Gastrocnemius medialis (tissue), 4 donors: Measurements from ENCODE around the gene PODN. TPM values are rescaled to one million over a fixed set of nuclear protein-coding genes. Genes with fewer than 3 reads are reported as not detected.
A peak's percentile ranks its signal among the peaks of the same experiment; 100 is the strongest.

Experiments used
- ATAC-seq, 2 donors: fragments of 150-250 bp; one replicate each; pipeline ENCODE4 v1.9.1; 2016
- DNase-seq, 2 donors: peaks; one replicate each; pipeline ENCODE4 v3.0.0-alpha.2; 2019
- H3K27ac ChIP-seq, 4 donors: fragments of 200-600 bp; sonication (generic); 1 replicate in 1 of 4; 2 replicates in 3 of 4; pipeline ENCODE4 v1.5.1; 2016 to 2018; ENCODE audit warnings: mild to moderate bottlenecking in 2 of 4, moderate library complexity in 1 of 4
- H3K27me3 ChIP-seq, 3 donors: fragments of 200-600 bp; sonication (generic) in 2 of 3; 1 replicate in 1 of 3; 2 replicates in 2 of 3; pipeline versions ENCODE4 v1.5.1 to v1.6.0; 2016 to 2019; ENCODE audit warnings: mild to moderate bottlenecking in 1 of 3, moderate library complexity in 1 of 3
- H3K36me3 ChIP-seq, 2 donors: fragments of 200-600 bp; sonication (generic) in 1 of 2; one replicate each; pipeline ENCODE4 v1.5.1; 2017 to 2018
- H3K4me1 ChIP-seq, 2 donors: fragments of 200-600 bp; sonication (generic) in 1 of 2; one replicate each; pipeline ENCODE4 v1.5.1; 2016 to 2017; ENCODE audit warnings: mild to moderate bottlenecking in 2 of 2
- H3K4me3 ChIP-seq, 4 donors: fragments of 200-600 bp; sonication (generic) in 3 of 4; 1 replicate in 1 of 4; 2 replicates in 3 of 4; pipeline ENCODE4 v1.5.1; 2016 to 2019; ENCODE audit warnings: mild to moderate bottlenecking in 2 of 4
- H3K9me3 ChIP-seq, 3 donors: fragments of 200-600 bp; sonication (generic) in 2 of 3; 1 replicate in 1 of 3; 2 replicates in 2 of 3; pipeline ENCODE4 v1.5.1; 2016 to 2019
- CTCF ChIP-seq, 5 experiments: fragments of 450-650 bp in 3 of 5; fragments of 200-600 bp in 2 of 5; sonication (generic) in 2 of 5; IDR thresholded peaks in 4 of 5; conservative IDR thresholded peaks in 1 of 5; 1 replicate in 4 of 5; 2 replicates in 1 of 5; pipeline ENCODE4 v1.5.1; 2016 to 2019; ENCODE audit warnings: antibody characterized with exemption in 5 of 5, mild to moderate bottlenecking in 3 of 5, moderate library complexity in 3 of 5
- POLR2A ChIP-seq, 2 donors: fragments of 450-650 bp; IDR thresholded peaks; one replicate each; pipeline ENCODE4 v1.6.1; 2017; ENCODE audit warnings: antibody characterized with exemption in 2 of 2, mild to moderate bottlenecking in 2 of 2, moderate library complexity in 2 of 2
- in situ Hi-C, 4 donors: fragments of 200-750 bp; cut with MboI; loops; one replicate each; pipeline versions ENCODE4 v1.15.0 to v1.8.0; 2017; ENCODE audit warnings: low sequenced_read_pairs in 4 of 4
- intact Hi-C: fragments of 100-400 bp; cut with DNase I; formaldehyde crosslinking; loops from one replicate; pipeline ENCODE4 v1.15.1; 2023; ENCODE audit warnings: low total_unique reads
- total RNA-seq, 4 donors: library from RNA; depleted of rRNA; stranded (reverse); fragments of >200 nt; gene quantifications; one replicate each; pipeline versions ENCODE4 v1.1.0 to v1.2.3, GENCODE V29; 2016

PODN gene
- total RNA-seq, 4 donors from 2014 or later = 10.2 to 15.9 (median 13.0) TPM

- in situ Hi-C loops (no loop called here), intact Hi-C loops (no loop called here)
- H3K27me3 ChIP-seq = no peaks in the 10 kb centered on the region
- no peak overlapping the region for H3K4me3 ChIP-seq
- H3K4me1 ChIP-seq = no peaks in the 10 kb centered on the region
- ATAC-seq (no peak), DNase-seq (no peak)
- H3K9me3 ChIP-seq = no peaks in the 10 kb centered on the region
- no peak for TF ChIP-seq POLR2A (IDR thresholded peaks at IDR 0.05)
- no peak for TF ChIP-seq CTCF (IDR thresholded peaks at IDR 0.05 in 4 of 5, conservative IDR thresholded peaks at IDR 0.05 in 1 of 5)
- H3K36me3 ChIP-seq = no peaks in the 10 kb centered on the region
- H3K27ac ChIP-seq = no peak overlapping the region
Observed at GRCh38 chr1:53085405-53085804, 23.4 kb downstream of the PODN start.

- TF ChIP-seq POLR2A (IDR thresholded peaks at IDR 0.05) (no peak), CTCF (IDR thresholded peaks at IDR 0.05 in 4 of 5, conservative IDR thresholded peaks at IDR 0.05 in 1 of 5) (no peak)
- no peak for DNase-seq
- Histone ChIP-seq H3K27me3 (no peaks in the 10 kb centered on the region), H3K4me1 (no peaks in the 10 kb centered on the region), H3K27ac (no peak overlapping the region), H3K4me3 (no peak overlapping the region), H3K9me3 (no peaks in the 10 kb centered on the region), H3K36me3 (no peaks in the 10 kb centered on the region)
- intact Hi-C loops = no loop called here
- ATAC-seq = no peak
- in situ Hi-C loops = no loop called here
Observed at GRCh38 chr1:53086491-53087070, 24.6 kb downstream of the PODN start.

- Histone ChIP-seq H3K27me3 (no peaks in the 10 kb centered on the region), H3K36me3 (no peaks in the 10 kb centered on the region), H3K4me1 (no peaks in the 10 kb centered on the region), H3K27ac (no peak overlapping the region), H3K4me3 (no peak overlapping the region), H3K9me3 (no peaks in the 10 kb centered on the region)
- ATAC-seq = no peak
- in situ Hi-C loops (no loop called here), intact Hi-C loops (no loop called here)
- DNase-seq = peak in 1 of 2 donors; percentile 38
- no peak for TF ChIP-seq POLR2A (IDR thresholded peaks at IDR 0.05)
- no peak for TF ChIP-seq CTCF (IDR thresholded peaks at IDR 0.05 in 4 of 5, conservative IDR thresholded peaks at IDR 0.05 in 1 of 5)
Observed at GRCh38 chr1:53087332-53088285, 25.6 kb downstream of the PODN start.

GRCh38 chr1:53088616-53089300, 26.7 kb downstream of the PODN start:
- no peak for TF ChIP-seq POLR2A (IDR thresholded peaks at IDR 0.05)
- TF ChIP-seq CTCF (IDR thresholded peaks at IDR 0.05 in 4 of 5, conservative IDR thresholded peaks at IDR 0.05 in 1 of 5) = no peak
- no peak for DNase-seq
- Histone ChIP-seq H3K4me3 (no peak overlapping the region), H3K27ac (no peak overlapping the region), H3K9me3 (no peaks in the 10 kb centered on the region), H3K27me3 (no peaks in the 10 kb centered on the region), H3K36me3 (no peaks in the 10 kb centered on the region), H3K4me1 (no peaks in the 10 kb centered on the region)
- in situ Hi-C loops = no loop called here
- intact Hi-C loops = no loop called here
- no peak for ATAC-seq
